GM10266 (cell line): ENCODE measurements around the gene MAP3K14.
A peak's percentile ranks its signal among the peaks of the same experiment; 100 is the strongest.

Source experiments
- DNase-seq: peaks from one replicate; pipeline ENCODE4 v3.0.0; 2012; ENCODE audit errors: extremely low spot score
- CTCF ChIP-seq: IDR thresholded peaks from 2 replicates; pipeline ENCODE4 v1.5.1; 2012; ENCODE audit warnings: mild to moderate bottlenecking, low read depth; ENCODE audit not compliant: control insufficient read depth, insufficient read depth; ENCODE audit errors: missing control alignments

The MAP3K14 gene

DNA sequence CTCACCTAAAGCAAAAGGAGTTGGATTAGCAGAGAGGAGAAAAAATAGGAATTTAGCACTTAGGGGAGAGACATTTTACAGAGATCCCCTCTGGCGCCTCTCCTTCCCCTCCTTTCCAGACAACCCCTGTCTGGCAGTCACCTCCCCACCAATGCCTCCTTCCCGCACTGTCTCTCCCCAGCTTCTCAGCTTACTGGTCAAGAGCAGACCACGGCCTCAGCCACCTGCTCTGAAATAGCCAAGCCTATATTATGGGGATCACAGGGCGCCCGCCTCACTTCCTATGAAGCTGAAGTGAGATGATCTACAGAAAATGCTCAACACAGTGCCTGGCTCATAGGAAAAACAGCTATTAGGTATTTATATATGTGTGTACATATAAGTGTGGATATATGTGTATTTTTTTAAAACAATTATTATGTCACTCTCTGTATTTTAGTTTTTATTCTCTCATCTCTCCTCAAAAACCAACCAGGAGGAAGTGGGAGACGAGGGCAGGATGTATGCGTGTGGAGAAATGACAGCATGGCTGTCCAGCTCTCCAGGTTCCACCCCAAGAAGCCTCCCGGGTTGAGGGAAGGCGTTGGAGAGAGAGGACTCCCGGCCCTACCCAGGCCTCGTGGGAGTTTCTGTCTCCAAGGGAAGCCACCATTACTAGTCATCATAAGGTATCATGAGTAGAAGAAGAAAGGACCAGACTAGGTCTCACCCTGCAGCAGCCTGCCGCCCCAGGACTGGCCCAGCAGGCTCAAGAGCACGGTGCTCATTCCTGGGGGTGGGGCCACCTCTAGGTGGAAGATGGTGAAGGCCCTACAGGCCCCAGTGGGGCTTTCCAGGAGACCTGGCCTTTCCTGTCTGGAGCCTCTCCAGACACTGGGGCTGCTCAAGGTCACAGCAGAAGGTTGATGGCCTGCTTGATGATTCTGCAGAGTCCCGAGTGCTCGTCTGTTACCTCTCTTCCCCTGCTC, 27.2 kb downstream of the MAP3K14 start:
- TF ChIP-seq CTCF, result no peak
- no peak for DNase-seq

DNA sequence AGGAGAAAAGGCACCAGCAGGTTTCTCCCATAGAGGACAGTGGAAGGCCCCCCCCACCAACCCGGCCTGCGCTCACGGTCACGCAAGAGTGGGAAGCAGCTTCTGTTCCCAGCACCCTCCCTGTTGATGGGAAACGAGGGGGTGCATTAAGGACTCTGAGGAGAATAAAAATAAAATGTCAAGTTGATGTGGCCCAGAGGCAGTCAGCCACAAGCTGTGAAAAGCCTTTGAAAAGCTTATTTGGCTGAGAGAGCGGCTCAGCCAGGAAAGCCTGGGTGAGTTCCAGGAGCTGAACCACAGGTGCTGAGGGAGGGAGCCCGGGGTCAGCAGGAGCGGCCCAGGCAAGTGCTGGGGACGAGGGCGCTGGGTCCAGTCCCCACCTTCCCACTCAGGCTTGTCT, 28.0 kb downstream of the MAP3K14 start:
- TF ChIP-seq CTCF, result no peak
- DNase-seq, result no peak

- no peak for TF ChIP-seq CTCF
- no peak for DNase-seq
Measured at GRCh38 chr17:45287526-45288500, 29.0 kb downstream of the MAP3K14 start.

DNA sequence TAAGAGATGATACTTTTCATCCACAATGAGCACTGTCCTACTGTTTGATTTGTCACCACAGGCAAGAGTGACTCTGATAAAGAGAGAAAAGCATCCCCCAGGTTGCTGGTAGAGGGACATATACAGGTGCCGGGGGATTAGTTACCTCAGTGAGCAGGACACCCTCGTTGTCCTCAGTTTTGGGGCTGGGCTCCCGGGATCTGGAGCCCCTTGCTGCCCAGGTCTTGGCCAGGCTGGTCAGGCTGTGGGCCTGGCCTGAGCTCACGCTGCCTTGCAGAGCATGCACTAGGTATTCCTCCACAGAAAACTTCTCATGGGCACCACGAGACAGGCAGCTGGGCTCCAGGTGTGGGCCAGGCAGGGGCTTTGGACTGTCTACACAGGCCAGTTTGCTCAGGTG, 30.5 kb downstream of the MAP3K14 start:
- no peak for TF ChIP-seq CTCF
- DNase-seq, result no peak

GRCh38 chr17:45284176-45285140, 32.4 kb downstream of the MAP3K14 start:
- no peak for DNase-seq
- TF ChIP-seq CTCF, result peak; percentile 44

DNA sequence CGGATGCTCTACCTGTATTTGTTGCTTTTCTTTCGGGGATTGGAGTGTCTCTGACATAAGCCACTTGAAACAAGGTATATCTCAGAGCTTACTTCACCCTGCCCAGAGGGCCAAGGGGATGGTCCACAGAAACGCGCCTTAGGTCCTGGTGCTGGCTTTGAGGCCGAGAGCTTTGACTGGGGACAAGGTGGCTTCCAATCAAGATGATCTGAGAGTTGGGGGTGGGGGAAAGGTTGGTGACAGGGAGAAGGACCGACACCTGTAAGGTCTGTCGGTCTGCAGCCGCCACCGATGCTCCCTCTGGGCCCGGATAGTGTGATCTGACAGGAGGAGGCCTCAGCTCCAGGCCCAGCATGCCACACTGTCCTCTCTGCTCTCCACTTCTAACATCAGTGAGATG, 33.1 kb downstream of the MAP3K14 start:
- DNase-seq, result no peak
- TF ChIP-seq CTCF, result no peak
